HepG2 (cell line): ENCODE results near the gene RTP2. TPM values are rescaled to one million over a fixed set of nuclear protein-coding genes. Genes with fewer than 3 reads are reported as not detected.

Experiments used
- ASH2L ChIP-seq: fragments of 300-600, 200-600 bp; sonication (generic); IDR thresholded peaks from 2 replicates; pipeline ENCODE4 v1.7.0; 2017; ENCODE audit warnings: low read depth, mild to moderate bottlenecking, moderate library complexity, mixed read lengths, low read length; ENCODE audit not compliant: insufficient read length
- BRCA1 ChIP-seq: sonication (generic); formaldehyde crosslinking; IDR thresholded peaks from 2 replicates; pipeline ENCODE4 v1.4.0; 2020; ENCODE audit warnings: missing genetic modification reagents
- GABPA ChIP-seq, 2 experiments: IDR thresholded peaks; 2 replicates each; pipeline ENCODE4 v1.6.1; 2011 to 2016; ENCODE audit warnings: low read depth in 2 of 2, low read length in 1 of 2, missing biosample characterization in 1 of 2, missing genetic modification characterization in 1 of 2
- KLF12 ChIP-seq: sonication (generic); formaldehyde crosslinking; IDR thresholded peaks from 2 replicates; pipeline ENCODE4 v1.4.0; 2020; ENCODE audit warnings: missing genetic modification reagents, borderline replicate concordance
- MAFK ChIP-seq, 2 experiments: IDR thresholded peaks in 1 of 2; conservative IDR thresholded peaks in 1 of 2; 2 replicates each; pipeline ENCODE4 v1.6.1; 2011; ENCODE audit warnings: improper control_type of control experiment in 2 of 2, low read length in 2 of 2
- ZNF7 ChIP-seq: IDR thresholded peaks from 2 replicates; pipeline ENCODE4 v1.6.1; 2016; ENCODE audit warnings: missing biosample characterization, missing genetic modification reagents
- polyA plus RNA-seq, 8 experiments: library from polyadenylated mRNA; depleted of rRNA in 3 of 8; stranded (reverse) in 7 of 8; unstranded in 1 of 8; fragments of >200 nt; fragmentation: Illumina TruSeq in 4 of 8; extraction: Trizol in 4 of 8; gene quantifications; 2 replicates each; pipeline versions ENCODE4 v1.2.1 to v1.2.3, GENCODE V29; 2011 to 2016; ENCODE audit warnings: low read depth in 4 of 8, missing spikeins in 1 of 8, mixed read lengths in 1 of 8; ENCODE audit not compliant: insufficient read depth in 1 of 8
- total RNA-seq, 5 experiments: library from RNA; depleted of rRNA; stranded (reverse); fragments of >200 nt; fragmentation: Illumina TruSeq; extraction: Trizol; gene quantifications; 2 replicates each; pipeline ENCODE4 v1.2.3, GENCODE V29; 2016; ENCODE audit warnings: low read depth in 1 of 5
- TF ChIP-seq, protein P1 (sequence below): IDR thresholded peaks from 2 replicates; pipeline ENCODE4 v1.6.1; 2016; ENCODE audit warnings: low read depth, missing genetic modification reagents, missing compliant biosample characterization
- TF ChIP-seq, protein P2 (sequence below): sonication (generic); formaldehyde crosslinking; IDR thresholded peaks from 2 replicates; pipeline ENCODE4 v1.5.0; 2020; ENCODE audit warnings: mild to moderate bottlenecking, missing genetic modification reagents
- TF ChIP-seq, protein P3 (sequence below): sonication (generic); formaldehyde crosslinking; IDR thresholded peaks from 2 replicates; pipeline ENCODE4 v1.4.0; 2020; ENCODE audit warnings: missing genetic modification reagents, borderline replicate concordance
- TF ChIP-seq, protein P4 (sequence below): sonication (generic); formaldehyde crosslinking; IDR thresholded peaks from 2 replicates; pipeline ENCODE4 v1.5.1; 2020; ENCODE audit warnings: mild to moderate bottlenecking, missing genetic modification reagents, borderline replicate concordance
- TF ChIP-seq, protein P5 (sequence below): sonication (generic); formaldehyde crosslinking; IDR thresholded peaks from 2 replicates; pipeline ENCODE4 v1.4.0; 2020; ENCODE audit warnings: missing genetic modification reagents

Gene RTP2
- total and polyA plus RNA-seq, 2 of the 13 experiments (the other 11 are each of a cell fraction or from before 2014, with no cell fraction given), result not detected

DNA sequence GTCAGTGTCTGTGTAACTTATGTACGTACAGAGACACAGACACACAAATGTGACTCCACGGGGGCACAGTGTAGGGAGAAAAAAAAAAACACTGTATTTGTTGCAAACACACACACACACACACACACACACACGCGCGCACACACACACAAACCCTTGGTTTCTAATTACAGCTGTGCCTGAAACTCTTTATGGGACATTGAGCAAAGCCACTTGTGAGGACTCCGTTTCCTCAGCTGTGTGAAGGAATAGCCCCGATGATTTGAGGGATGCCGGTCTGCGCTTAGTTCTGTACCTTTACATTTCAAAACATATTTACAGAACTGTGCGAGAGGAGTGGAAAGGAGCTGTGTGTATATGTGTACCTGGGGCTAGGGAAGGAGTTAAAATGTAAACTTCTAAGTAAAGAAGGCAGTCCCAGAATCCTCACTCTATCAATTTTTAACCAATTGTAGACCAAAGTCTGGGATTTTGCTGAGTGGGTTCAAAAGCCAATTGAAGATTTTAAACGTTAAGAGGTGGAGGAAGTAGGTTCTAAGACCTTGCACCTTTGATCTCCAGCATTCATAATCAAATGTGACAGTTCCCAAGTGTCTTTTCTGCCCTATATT, 48.3 kb upstream of the RTP2 start (continued):
- TF ChIP-seq, protein P1, sequence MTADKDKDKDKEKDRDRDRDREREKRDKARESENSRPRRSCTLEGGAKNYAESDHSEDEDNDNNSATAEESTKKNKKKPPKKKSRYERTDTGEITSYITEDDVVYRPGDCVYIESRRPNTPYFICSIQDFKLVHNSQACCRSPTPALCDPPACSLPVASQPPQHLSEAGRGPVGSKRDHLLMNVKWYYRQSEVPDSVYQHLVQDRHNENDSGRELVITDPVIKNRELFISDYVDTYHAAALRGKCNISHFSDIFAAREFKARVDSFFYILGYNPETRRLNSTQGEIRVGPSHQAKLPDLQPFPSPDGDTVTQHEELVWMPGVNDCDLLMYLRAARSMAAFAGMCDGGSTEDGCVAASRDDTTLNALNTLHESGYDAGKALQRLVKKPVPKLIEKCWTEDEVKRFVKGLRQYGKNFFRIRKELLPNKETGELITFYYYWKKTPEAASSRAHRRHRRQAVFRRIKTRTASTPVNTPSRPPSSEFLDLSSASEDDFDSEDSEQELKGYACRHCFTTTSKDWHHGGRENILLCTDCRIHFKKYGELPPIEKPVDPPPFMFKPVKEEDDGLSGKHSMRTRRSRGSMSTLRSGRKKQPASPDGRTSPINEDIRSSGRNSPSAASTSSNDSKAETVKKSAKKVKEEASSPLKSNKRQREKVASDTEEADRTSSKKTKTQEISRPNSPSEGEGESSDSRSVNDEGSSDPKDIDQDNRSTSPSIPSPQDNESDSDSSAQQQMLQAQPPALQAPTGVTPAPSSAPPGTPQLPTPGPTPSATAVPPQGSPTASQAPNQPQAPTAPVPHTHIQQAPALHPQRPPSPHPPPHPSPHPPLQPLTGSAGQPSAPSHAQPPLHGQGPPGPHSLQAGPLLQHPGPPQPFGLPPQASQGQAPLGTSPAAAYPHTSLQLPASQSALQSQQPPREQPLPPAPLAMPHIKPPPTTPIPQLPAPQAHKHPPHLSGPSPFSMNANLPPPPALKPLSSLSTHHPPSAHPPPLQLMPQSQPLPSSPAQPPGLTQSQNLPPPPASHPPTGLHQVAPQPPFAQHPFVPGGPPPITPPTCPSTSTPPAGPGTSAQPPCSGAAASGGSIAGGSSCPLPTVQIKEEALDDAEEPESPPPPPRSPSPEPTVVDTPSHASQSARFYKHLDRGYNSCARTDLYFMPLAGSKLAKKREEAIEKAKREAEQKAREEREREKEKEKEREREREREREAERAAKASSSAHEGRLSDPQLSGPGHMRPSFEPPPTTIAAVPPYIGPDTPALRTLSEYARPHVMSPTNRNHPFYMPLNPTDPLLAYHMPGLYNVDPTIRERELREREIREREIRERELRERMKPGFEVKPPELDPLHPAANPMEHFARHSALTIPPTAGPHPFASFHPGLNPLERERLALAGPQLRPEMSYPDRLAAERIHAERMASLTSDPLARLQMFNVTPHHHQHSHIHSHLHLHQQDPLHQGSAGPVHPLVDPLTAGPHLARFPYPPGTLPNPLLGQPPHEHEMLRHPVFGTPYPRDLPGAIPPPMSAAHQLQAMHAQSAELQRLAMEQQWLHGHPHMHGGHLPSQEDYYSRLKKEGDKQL (CRISPR knock-in tag), result peak; percentile 51; the same call in 1 of the 2 replicates
- TF ChIP-seq MAFK (conservative IDR thresholded peaks at IDR 0.05 in 1 of 2, IDR thresholded peaks at IDR 0.05 in 1 of 2; ENCODE audit: low read length in 2 of 2) (peak; percentile 95 to 96), ASH2L (peak; percentile 93), BRCA1 (0 out of 2 replicates have a peak, but pooled peaks have one; percentile 39), KLF12 (CRISPR knock-in tag) (no peak), ZNF7 (CRISPR knock-in tag) (no peak), GABPA (IDR thresholded peaks at IDR 0.05; ENCODE audit: low read depth, low read length) (no peak), GABPA (CRISPR knock-in tag; IDR thresholded peaks at IDR 0.05; ENCODE audit: low read depth) (peak; percentile 46)
- TF ChIP-seq, protein P2, sequence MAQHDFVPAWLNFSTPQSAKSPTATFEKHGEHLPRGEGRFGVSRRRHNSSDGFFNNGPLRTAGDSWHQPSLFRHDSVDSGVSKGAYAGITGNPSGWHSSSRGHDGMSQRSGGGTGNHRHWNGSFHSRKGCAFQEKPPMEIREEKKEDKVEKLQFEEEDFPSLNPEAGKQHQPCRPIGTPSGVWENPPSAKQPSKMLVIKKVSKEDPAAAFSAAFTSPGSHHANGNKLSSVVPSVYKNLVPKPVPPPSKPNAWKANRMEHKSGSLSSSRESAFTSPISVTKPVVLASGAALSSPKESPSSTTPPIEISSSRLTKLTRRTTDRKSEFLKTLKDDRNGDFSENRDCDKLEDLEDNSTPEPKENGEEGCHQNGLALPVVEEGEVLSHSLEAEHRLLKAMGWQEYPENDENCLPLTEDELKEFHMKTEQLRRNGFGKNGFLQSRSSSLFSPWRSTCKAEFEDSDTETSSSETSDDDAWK (CRISPR knock-in tag), result no peak
- TF ChIP-seq, protein P3, sequence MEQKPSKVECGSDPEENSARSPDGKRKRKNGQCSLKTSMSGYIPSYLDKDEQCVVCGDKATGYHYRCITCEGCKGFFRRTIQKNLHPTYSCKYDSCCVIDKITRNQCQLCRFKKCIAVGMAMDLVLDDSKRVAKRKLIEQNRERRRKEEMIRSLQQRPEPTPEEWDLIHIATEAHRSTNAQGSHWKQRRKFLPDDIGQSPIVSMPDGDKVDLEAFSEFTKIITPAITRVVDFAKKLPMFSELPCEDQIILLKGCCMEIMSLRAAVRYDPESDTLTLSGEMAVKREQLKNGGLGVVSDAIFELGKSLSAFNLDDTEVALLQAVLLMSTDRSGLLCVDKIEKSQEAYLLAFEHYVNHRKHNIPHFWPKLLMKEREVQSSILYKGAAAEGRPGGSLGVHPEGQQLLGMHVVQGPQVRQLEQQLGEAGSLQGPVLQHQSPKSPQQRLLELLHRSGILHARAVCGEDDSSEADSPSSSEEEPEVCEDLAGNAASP (CRISPR knock-in tag), result peak; percentile 60
- TF ChIP-seq, protein P4, sequence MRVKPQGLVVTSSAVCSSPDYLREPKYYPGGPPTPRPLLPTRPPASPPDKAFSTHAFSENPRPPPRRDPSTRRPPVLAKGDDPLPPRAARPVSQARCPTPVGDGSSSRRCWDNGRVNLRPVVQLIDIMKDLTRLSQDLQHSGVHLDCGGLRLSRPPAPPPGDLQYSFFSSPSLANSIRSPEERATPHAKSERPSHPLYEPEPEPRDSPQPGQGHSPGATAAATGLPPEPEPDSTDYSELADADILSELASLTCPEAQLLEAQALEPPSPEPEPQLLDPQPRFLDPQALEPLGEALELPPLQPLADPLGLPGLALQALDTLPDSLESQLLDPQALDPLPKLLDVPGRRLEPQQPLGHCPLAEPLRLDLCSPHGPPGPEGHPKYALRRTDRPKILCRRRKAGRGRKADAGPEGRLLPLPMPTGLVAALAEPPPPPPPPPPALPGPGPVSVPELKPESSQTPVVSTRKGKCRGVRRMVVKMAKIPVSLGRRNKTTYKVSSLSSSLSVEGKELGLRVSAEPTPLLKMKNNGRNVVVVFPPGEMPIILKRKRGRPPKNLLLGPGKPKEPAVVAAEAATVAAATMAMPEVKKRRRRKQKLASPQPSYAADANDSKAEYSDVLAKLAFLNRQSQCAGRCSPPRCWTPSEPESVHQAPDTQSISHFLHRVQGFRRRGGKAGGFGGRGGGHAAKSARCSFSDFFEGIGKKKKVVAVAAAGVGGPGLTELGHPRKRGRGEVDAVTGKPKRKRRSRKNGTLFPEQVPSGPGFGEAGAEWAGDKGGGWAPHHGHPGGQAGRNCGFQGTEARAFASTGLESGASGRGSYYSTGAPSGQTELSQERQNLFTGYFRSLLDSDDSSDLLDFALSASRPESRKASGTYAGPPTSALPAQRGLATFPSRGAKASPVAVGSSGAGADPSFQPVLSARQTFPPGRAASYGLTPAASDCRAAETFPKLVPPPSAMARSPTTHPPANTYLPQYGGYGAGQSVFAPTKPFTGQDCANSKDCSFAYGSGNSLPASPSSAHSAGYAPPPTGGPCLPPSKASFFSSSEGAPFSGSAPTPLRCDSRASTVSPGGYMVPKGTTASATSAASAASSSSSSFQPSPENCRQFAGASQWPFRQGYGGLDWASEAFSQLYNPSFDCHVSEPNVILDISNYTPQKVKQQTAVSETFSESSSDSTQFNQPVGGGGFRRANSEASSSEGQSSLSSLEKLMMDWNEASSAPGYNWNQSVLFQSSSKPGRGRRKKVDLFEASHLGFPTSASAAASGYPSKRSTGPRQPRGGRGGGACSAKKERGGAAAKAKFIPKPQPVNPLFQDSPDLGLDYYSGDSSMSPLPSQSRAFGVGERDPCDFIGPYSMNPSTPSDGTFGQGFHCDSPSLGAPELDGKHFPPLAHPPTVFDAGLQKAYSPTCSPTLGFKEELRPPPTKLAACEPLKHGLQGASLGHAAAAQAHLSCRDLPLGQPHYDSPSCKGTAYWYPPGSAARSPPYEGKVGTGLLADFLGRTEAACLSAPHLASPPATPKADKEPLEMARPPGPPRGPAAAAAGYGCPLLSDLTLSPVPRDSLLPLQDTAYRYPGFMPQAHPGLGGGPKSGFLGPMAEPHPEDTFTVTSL (CRISPR knock-in tag), result peak; percentile 84
- TF ChIP-seq, protein P5, sequence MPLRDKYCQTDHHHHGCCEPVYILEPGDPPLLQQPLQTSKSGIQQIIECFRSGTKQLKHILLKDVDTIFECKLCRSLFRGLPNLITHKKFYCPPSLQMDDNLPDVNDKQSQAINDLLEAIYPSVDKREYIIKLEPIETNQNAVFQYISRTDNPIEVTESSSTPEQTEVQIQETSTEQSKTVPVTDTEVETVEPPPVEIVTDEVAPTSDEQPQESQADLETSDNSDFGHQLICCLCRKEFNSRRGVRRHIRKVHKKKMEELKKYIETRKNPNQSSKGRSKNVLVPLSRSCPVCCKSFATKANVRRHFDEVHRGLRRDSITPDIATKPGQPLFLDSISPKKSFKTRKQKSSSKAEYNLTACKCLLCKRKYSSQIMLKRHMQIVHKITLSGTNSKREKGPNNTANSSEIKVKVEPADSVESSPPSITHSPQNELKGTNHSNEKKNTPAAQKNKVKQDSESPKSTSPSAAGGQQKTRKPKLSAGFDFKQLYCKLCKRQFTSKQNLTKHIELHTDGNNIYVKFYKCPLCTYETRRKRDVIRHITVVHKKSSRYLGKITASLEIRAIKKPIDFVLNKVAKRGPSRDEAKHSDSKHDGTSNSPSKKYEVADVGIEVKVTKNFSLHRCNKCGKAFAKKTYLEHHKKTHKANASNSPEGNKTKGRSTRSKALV (CRISPR knock-in tag), result 0 out of 2 replicates have a peak, but pooled peaks have one; percentile 55
